ENCODE results near the gene GNAZ. TPM values are rescaled to one million over a fixed set of nuclear protein-coding genes. Genes with fewer than 3 reads are reported as not detected.

GNAZ gene
- polyA plus RNA-seq, 1 donor (not counting 4 experiments of a cell fraction or from before 2014, with no cell fraction given): 0.03 TPM

DNA sequence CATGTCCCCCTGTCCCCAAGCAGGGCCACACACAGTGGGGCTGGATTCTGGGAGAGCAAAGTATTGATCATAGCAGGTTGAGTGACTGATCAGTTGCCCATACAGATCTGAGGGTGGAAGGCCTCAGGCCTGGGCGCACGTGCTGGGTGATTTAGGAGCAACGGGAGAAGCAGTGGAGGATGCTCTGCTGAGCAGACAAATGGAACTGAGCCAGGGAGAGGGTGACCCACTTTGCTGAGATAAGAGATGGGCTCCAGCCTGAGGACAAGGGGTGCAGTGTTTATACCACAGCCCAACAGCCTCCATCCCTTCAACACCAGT is 15.0 kb downstream of the GNAZ start:
- Histone ChIP-seq H3K9me3 (ENCODE audit: control insufficient read depth, low read depth, low read length) (no peaks in the 10 kb centered on the region), H3K4me2 (ENCODE audit: control insufficient read depth, extremely low read depth, insufficient read depth, low read depth, low read length) (no peak overlapping the region), H3K9ac (ENCODE audit: control insufficient read depth, extremely low read depth, insufficient read depth, low read length) (no peak overlapping the region), H3K36me3 (ENCODE audit: control insufficient read depth in 2 of 2, extremely low read depth in 1 of 2, insufficient read depth in 2 of 2, low read length in 2 of 2) (no peaks in the 10 kb centered on the region), H3K4me3 (ENCODE audit: control insufficient read depth in 2 of 3, extremely low read depth in 1 of 3, insufficient read depth in 2 of 3, low read depth in 1 of 3, low read length in 3 of 3) (no peak overlapping the region), H3K9me1 (ENCODE audit: control insufficient read depth, extremely low read depth, insufficient read depth, low read length) (no peaks in the 10 kb centered on the region), H3K4me1 (ENCODE audit: control insufficient read depth, extremely low read depth, insufficient read depth, low read length) (no peaks in the 10 kb centered on the region), H3K27me3 (ENCODE audit: control insufficient read depth, extremely low read depth, insufficient read depth, low read length) (no peaks in the 10 kb centered on the region), H2AFZ (ENCODE audit: control insufficient read depth, low read length) (no peak overlapping the region), H4K20me1 (ENCODE audit: control insufficient read depth, extremely low read depth, insufficient read depth, low read length) (peaks cover 3% of the 10 kb centered on the region), H3K27ac (ENCODE audit: control insufficient read depth, insufficient read depth, low read length) (no peak overlapping the region), H3K79me2 (ENCODE audit: control insufficient read depth, insufficient read depth, low read length) (no peaks in the 10 kb centered on the region)
- DNase-seq (ENCODE audit: low read depth, low spot score): no peak
- dilution Hi-C loops (cut with MboI; ENCODE audit: extremely low pct_ligation_motif_present, low sequenced_read_pairs): no loop called here
- TF ChIP-seq CTCF (optimal IDR thresholded peaks at IDR 0.05 in 1 of 3, IDR thresholded peaks at IDR 0.05 in 1 of 3, conservative IDR thresholded peaks at IDR 0.05 in 1 of 3; ENCODE audit: extremely low read depth in 1 of 3, insufficient read depth in 2 of 3, low read length in 3 of 3) (no peak), EZH2 (IDR thresholded peaks at IDR 0.05; ENCODE audit: low read length) (no peak)
- FAIRE-seq: no peak

DNA sequence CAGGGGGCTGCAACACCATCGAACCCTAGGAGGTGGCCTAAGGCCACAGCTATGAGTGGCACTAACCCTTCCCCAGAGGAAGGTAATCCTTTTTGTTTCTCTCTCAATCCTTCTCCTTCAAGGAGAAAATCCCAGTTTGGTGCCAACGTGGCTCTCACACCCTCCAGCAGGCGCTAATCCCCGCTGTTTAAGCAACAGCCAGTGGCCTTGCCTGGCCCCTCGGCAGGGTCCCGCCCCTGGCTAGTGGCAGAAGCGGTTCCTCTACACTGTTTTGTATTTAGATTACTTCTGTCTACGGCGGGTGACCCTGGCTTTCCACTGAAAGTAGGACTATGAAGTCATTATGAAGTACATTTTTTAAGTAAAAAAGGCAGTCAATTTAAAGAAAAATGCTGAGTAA is 15.5 kb downstream of the GNAZ start:
- FAIRE-seq (no peak), DNase-seq (ENCODE audit: low read depth, low spot score) (no peak)
- Histone ChIP-seq H3K9me1 (ENCODE audit: control insufficient read depth, extremely low read depth, insufficient read depth, low read length) (no peaks in the 10 kb centered on the region), H3K27ac (ENCODE audit: control insufficient read depth, insufficient read depth, low read length) (no peak overlapping the region), H3K4me1 (ENCODE audit: control insufficient read depth, extremely low read depth, insufficient read depth, low read length) (no peaks in the 10 kb centered on the region), H3K9me3 (ENCODE audit: control insufficient read depth, low read depth, low read length) (no peaks in the 10 kb centered on the region), H4K20me1 (ENCODE audit: control insufficient read depth, extremely low read depth, insufficient read depth, low read length) (peaks cover 3% of the 10 kb centered on the region), H3K79me2 (ENCODE audit: control insufficient read depth, insufficient read depth, low read length) (no peaks in the 10 kb centered on the region), H2AFZ (ENCODE audit: control insufficient read depth, low read length) (no peak overlapping the region), H3K9ac (ENCODE audit: control insufficient read depth, extremely low read depth, insufficient read depth, low read length) (no peak overlapping the region), H3K27me3 (ENCODE audit: control insufficient read depth, extremely low read depth, insufficient read depth, low read length) (no peaks in the 10 kb centered on the region), H3K4me3 (ENCODE audit: control insufficient read depth in 2 of 3, extremely low read depth in 1 of 3, insufficient read depth in 2 of 3, low read depth in 1 of 3, low read length in 3 of 3) (no peak overlapping the region), H3K4me2 (ENCODE audit: control insufficient read depth, extremely low read depth, insufficient read depth, low read depth, low read length) (no peak overlapping the region), H3K36me3 (ENCODE audit: control insufficient read depth in 2 of 2, extremely low read depth in 1 of 2, insufficient read depth in 2 of 2, low read length in 2 of 2) (no peaks in the 10 kb centered on the region)
- dilution Hi-C loops (cut with MboI; ENCODE audit: extremely low pct_ligation_motif_present, low sequenced_read_pairs): no loop called here
- TF ChIP-seq EZH2 (IDR thresholded peaks at IDR 0.05; ENCODE audit: low read length) (no peak), CTCF (optimal IDR thresholded peaks at IDR 0.05 in 1 of 3, IDR thresholded peaks at IDR 0.05 in 1 of 3, conservative IDR thresholded peaks at IDR 0.05 in 1 of 3; ENCODE audit: extremely low read depth in 1 of 3, insufficient read depth in 2 of 3, low read length in 3 of 3) (no peak)

Data from keratinocyte (primary cell).